Endothelial cell (in vitro differentiated cells): ENCODE results near the gene SOX11. TPM values are rescaled to one million over a fixed set of nuclear protein-coding genes. Genes with fewer than 3 reads are reported as not detected.

Experiments used
- DNase-seq: peaks from one replicate; pipeline ENCODE4 v3.0.0; 2021; ENCODE audit warnings: low spot score
- H3K27ac Mint-ChIP-seq: one replicate; pipeline ENCODE4 v1.8.0; 2021; ENCODE audit warnings: mixed read lengths, inconsistent platforms; ENCODE audit not compliant: unreplicated experiment
- H3K27me3 Mint-ChIP-seq: one replicate; pipeline ENCODE4 v1.8.0; 2021; ENCODE audit warnings: mild to moderate bottlenecking, moderate library complexity, mixed read lengths, inconsistent platforms; ENCODE audit not compliant: unreplicated experiment
- H3K36me3 Mint-ChIP-seq: one replicate; pipeline ENCODE4 v1.8.0; 2021; ENCODE audit warnings: mild to moderate bottlenecking, low read depth, mixed read lengths, inconsistent platforms; ENCODE audit not compliant: unreplicated experiment
- H3K4me1 Mint-ChIP-seq: one replicate; pipeline ENCODE4 v1.8.0; 2021; ENCODE audit warnings: mild to moderate bottlenecking, mixed read lengths, inconsistent platforms; ENCODE audit not compliant: unreplicated experiment
- H3K4me3 Mint-ChIP-seq: one replicate; pipeline ENCODE4 v1.8.0; 2021; ENCODE audit warnings: mild to moderate bottlenecking, mixed read lengths, inconsistent platforms; ENCODE audit not compliant: unreplicated experiment
- H3K9me3 Mint-ChIP-seq: one replicate; pipeline ENCODE4 v1.8.0; 2021; ENCODE audit warnings: mixed read lengths, inconsistent platforms; ENCODE audit not compliant: unreplicated experiment
- CTCF ChIP-seq: fragments of 200-600 bp; sonication (generic); IDR thresholded peaks from one replicate; pipeline ENCODE4 v1.5.0; 2021; ENCODE audit warnings: antibody characterized with exemption; ENCODE audit not compliant: unreplicated experiment
- total RNA-seq: library from RNA; stranded (reverse); fragmentation: NEBNext Ultra II Directional; extraction: Animal tissue kit (Norgen Biotek cat#: 25700); gene quantifications from one replicate; pipeline ENCODE4 v1.2.1, GENCODE V29; 2021; ENCODE audit not compliant: unreplicated experiment

Gene SOX11
- total RNA-seq, 1 donor from 2014 or later = 39.4 TPM

- Mint-ChIP-seq H3K9me3 (no peaks in the 10 kb centered on the region), H3K27me3 (no peaks in the 10 kb centered on the region), H3K4me1 (peaks cover 4% of the 10 kb centered on the region), H3K4me3 (no peak overlapping the region), H3K27ac (no peak overlapping the region), H3K36me3 (no peaks in the 10 kb centered on the region)
- no peak for TF ChIP-seq CTCF
- DNase-seq = no peak
Measured at GRCh38 chr2:5735521-5735861, 43.3 kb downstream of the SOX11 start.

- no peak overlapping the region for H3K27ac Mint-ChIP-seq
- H3K4me1 Mint-ChIP-seq = peaks cover 4% of the 10 kb centered on the region
Measured at GRCh38 chr2:5736050-5736449, 43.9 kb downstream of the SOX11 start.

GRCh38 chr2:5736886-5737285, 44.7 kb downstream of the SOX11 start:
- Mint-ChIP-seq H3K27ac (peak overlapping the region; percentile 6), H3K27me3 (no peaks in the 10 kb centered on the region), H3K4me3 (no peak overlapping the region), H3K9me3 (no peaks in the 10 kb centered on the region), H3K4me1 (peaks cover 4% of the 10 kb centered on the region), H3K36me3 (no peaks in the 10 kb centered on the region)
- no peak for DNase-seq
- no peak for TF ChIP-seq CTCF

More at GRCh38 chr2:5736050-5736449, 43.9 kb downstream of the SOX11 start:
- Mint-ChIP-seq H3K4me3 (no peak overlapping the region), H3K27me3 (no peaks in the 10 kb centered on the region), H3K36me3 (no peaks in the 10 kb centered on the region), H3K9me3 (no peaks in the 10 kb centered on the region)
- DNase-seq = no peak
- no peak for TF ChIP-seq CTCF

- DNase-seq = no peak
- no peak overlapping the region for H3K27ac Mint-ChIP-seq
- H3K36me3 Mint-ChIP-seq = no peaks in the 10 kb centered on the region
- H3K9me3 Mint-ChIP-seq = no peaks in the 10 kb centered on the region
- H3K4me1 Mint-ChIP-seq = no peaks in the 10 kb centered on the region
- TF ChIP-seq CTCF = no peak
- peaks cover 1% of the 10 kb centered on the region for H3K27me3 Mint-ChIP-seq
- no peak overlapping the region for H3K4me3 Mint-ChIP-seq
Measured at GRCh38 chr2:5740053-5740452, 47.9 kb downstream of the SOX11 start.

- H3K4me3 Mint-ChIP-seq = no peak overlapping the region
- no peaks in the 10 kb centered on the region for H3K4me1 Mint-ChIP-seq
- H3K36me3 Mint-ChIP-seq = no peaks in the 10 kb centered on the region
- DNase-seq = no peak
- no peak overlapping the region for H3K27ac Mint-ChIP-seq
- peaks cover 1% of the 10 kb centered on the region for H3K27me3 Mint-ChIP-seq
- H3K9me3 Mint-ChIP-seq = no peaks in the 10 kb centered on the region
- TF ChIP-seq CTCF = no peak
Measured at GRCh38 chr2:5740817-5741216, 48.6 kb downstream of the SOX11 start.
